Gastroesophageal sphincter (tissue), 4 donors: ENCODE results near the gene GHITM. TPM values are rescaled to one million over a fixed set of nuclear protein-coding genes. Genes with fewer than 3 reads are reported as not detected.

Source experiments
- ATAC-seq: fragments of 150-250 bp; one replicate; pipeline ENCODE4 v1.9.1; 2016; ENCODE audit warnings: mild to moderate bottlenecking, moderate library complexity
- H3K27ac ChIP-seq, 4 donors: fragments of 200-600 bp; sonication (generic) in 3 of 4; 1 replicate in 3 of 4; 2 replicates in 1 of 4; pipeline ENCODE4 v1.5.1; 2016 to 2019
- H3K27me3 ChIP-seq: fragments of 200-600 bp; sonication (generic); one replicate; pipeline ENCODE4 v1.5.1; 2019
- H3K36me3 ChIP-seq, 2 donors: fragments of 200-600 bp; sonication (generic); one replicate each; pipeline ENCODE4 v1.5.1; 2019; ENCODE audit warnings: control low read depth in 1 of 2
- H3K4me1 ChIP-seq, 3 donors: fragments of 200-600 bp; sonication (generic); 1 replicate in 2 of 3; 2 replicates in 1 of 3; pipeline ENCODE4 v1.5.1; 2016 to 2019; ENCODE audit warnings: control low read depth in 2 of 3
- H3K4me3 ChIP-seq, 2 donors: fragments of 200-600 bp; sonication (generic); one replicate each; pipeline ENCODE4 v1.5.1; 2019; ENCODE audit warnings: mild to moderate bottlenecking in 1 of 2, moderate library complexity in 1 of 2
- H3K9me3 ChIP-seq, 3 donors: fragments of 200-600 bp; sonication (generic); one replicate each; pipeline ENCODE4 v1.5.1; 2017 to 2019; ENCODE audit warnings: control low read depth in 2 of 3
- EP300 ChIP-seq: sonication (generic); formaldehyde crosslinking; IDR thresholded peaks from one replicate; pipeline ENCODE4 v1.6.1; 2017; ENCODE audit warnings: antibody characterized with exemption, mild to moderate bottlenecking
- POLR2A ChIP-seq, 2 donors: fragments of 450-650 bp; IDR thresholded peaks; one replicate each; pipeline ENCODE4 v1.6.1; 2017; ENCODE audit warnings: antibody characterized with exemption in 2 of 2, mild to moderate bottlenecking in 2 of 2, moderate library complexity in 1 of 2
- POLR2AphosphoS5 ChIP-seq: sonication (generic); formaldehyde crosslinking; IDR thresholded peaks from one replicate; pipeline ENCODE4 v1.6.1; 2017; ENCODE audit warnings: antibody characterized with exemption
- WGBS, 2 donors: methylation state at CpG; one replicate each; pipeline ENCODE4 v1.1.5; 2018; ENCODE audit warnings: low coverage in 1 of 2; 5-methylcytosine and 5-hydroxymethylcytosine counted together
- total RNA-seq, 4 donors: library from RNA; depleted of rRNA; stranded (reverse); fragments of >200 nt; gene quantifications; one replicate each; pipeline ENCODE4 v1.1.0, GENCODE V29; 2016
- TF ChIP-seq, protein P1 (sequence below), 4 experiments: fragments of 200-600 bp in 2 of 4; fragments of 450-650 bp in 2 of 4; sonication (generic) in 1 of 4; IDR thresholded peaks; one replicate each; pipeline ENCODE4 v1.5.1; 2017 to 2019; ENCODE audit warnings: antibody characterized with exemption in 4 of 4, mild to moderate bottlenecking in 2 of 4, moderate library complexity in 2 of 4

Gene GHITM
- total RNA-seq, 4 donors from 2014 or later: 134 to 230 (median 190) TPM

DNA sequence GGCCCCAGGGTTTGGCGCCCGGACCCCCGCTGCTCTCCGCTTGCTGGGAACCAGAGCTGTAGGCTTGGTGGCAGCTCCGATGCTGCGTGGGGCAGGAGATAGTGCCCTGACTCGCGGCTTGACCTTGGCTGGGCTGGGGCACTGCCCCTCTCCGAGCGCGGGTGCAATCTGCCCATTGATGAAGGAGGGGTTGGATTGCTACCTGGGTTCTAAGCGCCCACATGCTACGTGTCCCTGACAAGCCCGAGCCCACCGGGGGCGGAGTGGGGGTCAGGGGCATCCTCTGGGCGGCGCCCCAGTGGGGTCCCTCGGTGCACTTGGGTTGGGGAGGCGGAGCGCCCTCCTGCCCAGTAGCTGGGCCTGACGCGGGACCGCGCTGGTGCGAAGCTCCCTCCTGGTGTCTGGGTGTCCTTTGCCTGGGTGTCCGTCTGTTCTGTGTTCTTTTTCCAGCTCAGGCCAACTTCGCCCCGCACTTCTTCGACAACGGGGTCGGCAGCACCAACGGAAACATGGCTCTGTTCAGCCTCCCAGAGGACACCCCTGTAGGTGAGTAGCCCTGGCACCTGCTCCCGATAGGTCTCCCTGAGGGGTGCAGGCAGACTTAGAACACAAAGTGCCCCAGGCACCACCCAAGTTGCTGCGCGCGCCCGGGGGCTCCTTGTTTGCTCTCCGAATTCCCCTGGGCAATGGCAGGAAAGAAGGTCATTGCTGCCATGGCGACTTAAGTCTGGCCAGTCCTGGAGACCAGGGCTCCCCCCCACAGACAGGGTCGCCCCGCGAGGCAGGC is 55.9 kb downstream of the GHITM start:
- no peak for ATAC-seq
- Histone ChIP-seq H3K27me3 (peaks cover 74% of the 10 kb centered on the region), H3K27ac (no peak overlapping the region), H3K4me1 (peaks cover 0 to 15% (median 8%) of the 10 kb centered on the region in 3 donors), H3K4me3 (peak overlapping the region in 1 of 2 donors; percentile 55), H3K9me3 (no peaks in the 10 kb centered on the region), H3K36me3 (no peaks in the 10 kb centered on the region)
- TF ChIP-seq, protein P1, sequence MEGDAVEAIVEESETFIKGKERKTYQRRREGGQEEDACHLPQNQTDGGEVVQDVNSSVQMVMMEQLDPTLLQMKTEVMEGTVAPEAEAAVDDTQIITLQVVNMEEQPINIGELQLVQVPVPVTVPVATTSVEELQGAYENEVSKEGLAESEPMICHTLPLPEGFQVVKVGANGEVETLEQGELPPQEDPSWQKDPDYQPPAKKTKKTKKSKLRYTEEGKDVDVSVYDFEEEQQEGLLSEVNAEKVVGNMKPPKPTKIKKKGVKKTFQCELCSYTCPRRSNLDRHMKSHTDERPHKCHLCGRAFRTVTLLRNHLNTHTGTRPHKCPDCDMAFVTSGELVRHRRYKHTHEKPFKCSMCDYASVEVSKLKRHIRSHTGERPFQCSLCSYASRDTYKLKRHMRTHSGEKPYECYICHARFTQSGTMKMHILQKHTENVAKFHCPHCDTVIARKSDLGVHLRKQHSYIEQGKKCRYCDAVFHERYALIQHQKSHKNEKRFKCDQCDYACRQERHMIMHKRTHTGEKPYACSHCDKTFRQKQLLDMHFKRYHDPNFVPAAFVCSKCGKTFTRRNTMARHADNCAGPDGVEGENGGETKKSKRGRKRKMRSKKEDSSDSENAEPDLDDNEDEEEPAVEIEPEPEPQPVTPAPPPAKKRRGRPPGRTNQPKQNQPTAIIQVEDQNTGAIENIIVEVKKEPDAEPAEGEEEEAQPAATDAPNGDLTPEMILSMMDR (IDR thresholded peaks at IDR 0.05): no peak
- no peak for TF ChIP-seq EP300
- TF ChIP-seq POLR2AphosphoS5: no peak
- no peak for TF ChIP-seq POLR2A (IDR thresholded peaks at IDR 0.05)
- WGBS, 2 donors: 27 to 30% methylated on average over 2 to 3 of the region's 43 CpGs

- Histone ChIP-seq H3K27me3 (peaks cover 70% of the 10 kb centered on the region), H3K9me3 (no peaks in the 10 kb centered on the region), H3K36me3 (no peaks in the 10 kb centered on the region), H3K27ac (no peak overlapping the region), H3K4me3 (no peak overlapping the region), H3K4me1 (peaks cover 0 to 15% (median 8%) of the 10 kb centered on the region in 3 donors)
- WGBS, 2 donors: 23 to 25% methylated on average over 1 to 2 of the region's 4 CpGs
- ATAC-seq: no peak
- TF ChIP-seq, protein P1 (IDR thresholded peaks at IDR 0.05): no peak
- TF ChIP-seq POLR2AphosphoS5 (no peak), POLR2A (IDR thresholded peaks at IDR 0.05) (no peak), EP300 (no peak)
Observed at GRCh38 chr10:84196083-84196482, 56.8 kb downstream of the GHITM start.

DNA sequence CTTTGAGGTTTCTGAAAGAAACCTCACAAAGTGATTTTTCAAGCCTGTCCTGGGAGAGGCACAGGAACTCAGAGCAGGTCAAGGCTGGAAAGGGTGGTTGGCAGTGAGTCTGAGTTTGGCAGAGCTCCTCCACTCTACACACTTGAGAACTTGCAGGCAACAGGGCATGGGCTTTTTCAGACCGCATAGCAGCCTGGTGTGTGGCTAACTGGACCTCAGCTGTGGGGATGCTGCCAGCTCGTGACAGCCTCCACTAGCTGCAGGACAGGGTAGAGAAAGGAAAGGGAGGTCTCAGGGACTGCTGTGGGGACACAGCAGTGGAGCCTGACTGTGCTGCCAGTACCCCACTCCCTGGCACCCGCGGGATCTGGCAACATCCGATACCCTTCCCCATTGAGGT is 57.6 kb downstream of the GHITM start:
- ATAC-seq: no peak
- H3K9me3 ChIP-seq: no peaks in the 10 kb centered on the region
- peaks cover 64% of the 10 kb centered on the region for H3K27me3 ChIP-seq
- H3K36me3 ChIP-seq: no peaks in the 10 kb centered on the region
- WGBS, 2 donors: 44 to 78% methylated on average over 2 to 3 of the region's 5 CpGs
- H3K27ac ChIP-seq: no peak overlapping the region
- H3K4me3 ChIP-seq: no peak overlapping the region
- peaks cover 0 to 15% (median 8%) of the 10 kb centered on the region in 3 donors for H3K4me1 ChIP-seq
- TF ChIP-seq EP300: no peak
- TF ChIP-seq, protein P1 (IDR thresholded peaks at IDR 0.05): no peak
- TF ChIP-seq POLR2A (IDR thresholded peaks at IDR 0.05): no peak
- TF ChIP-seq POLR2AphosphoS5: no peak

DNA sequence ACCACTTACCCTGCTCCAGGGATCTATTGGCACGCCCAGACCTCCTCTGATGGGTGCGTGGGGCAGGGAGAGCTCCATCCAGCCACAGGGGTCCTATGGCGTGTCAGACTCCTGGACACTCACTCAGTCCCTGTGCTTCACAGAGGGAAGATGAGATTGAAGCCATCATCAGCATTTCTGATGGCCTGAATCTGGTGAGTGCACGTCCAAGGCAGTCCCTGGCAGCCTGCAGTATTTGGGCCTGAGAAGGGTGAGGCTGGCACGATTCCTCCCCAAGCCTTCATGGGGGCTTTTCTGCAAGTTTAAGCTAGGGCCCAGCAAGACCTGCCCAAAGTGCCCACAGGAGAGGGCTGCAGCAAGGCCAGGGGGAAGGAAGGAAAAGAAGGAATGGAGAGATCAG is 58.3 kb downstream of the GHITM start:
- H3K27ac ChIP-seq: no peak overlapping the region
- no peaks in the 10 kb centered on the region for H3K9me3 ChIP-seq
- WGBS, 2 donors: no CpG with 5 or more reads among the region's 5 CpGs
- no peak for ATAC-seq
- TF ChIP-seq POLR2AphosphoS5 (no peak), EP300 (no peak), POLR2A (IDR thresholded peaks at IDR 0.05) (no peak)
- TF ChIP-seq, protein P1 (IDR thresholded peaks at IDR 0.05): no peak
- peaks cover 0 to 15% (median 8%) of the 10 kb centered on the region in 3 donors for H3K4me1 ChIP-seq
- no peaks in the 10 kb centered on the region for H3K36me3 ChIP-seq
- H3K27me3 ChIP-seq: peaks cover 69% of the 10 kb centered on the region
- no peak overlapping the region for H3K4me3 ChIP-seq
